HL-60 (cell line): ENCODE results near the gene MPRIP.

Experiments
- CTCF ChIP-seq: IDR thresholded peaks from one replicate; pipeline ENCODE4 v1.5.1; 2011; ENCODE audit warnings: low read length, control low read depth, inconsistent platforms; ENCODE audit not compliant: insufficient read depth
- GABPA ChIP-seq: IDR thresholded peaks from 2 replicates; pipeline ENCODE4 v1.6.1; 2012; ENCODE audit warnings: low read depth
- POLR2AphosphoS5 ChIP-seq: IDR thresholded peaks from 2 replicates; pipeline ENCODE4 v1.6.1; 2012; ENCODE audit warnings: low read depth
- REST ChIP-seq: IDR thresholded peaks from 2 replicates; pipeline ENCODE4 v1.6.1; 2012; ENCODE audit warnings: low read depth; ENCODE audit not compliant: insufficient replicate concordance

GRCh38 chr17:17156511-17156910 lies 114.3 kb downstream of the MPRIP start:
- TF ChIP-seq REST (no peak), CTCF (no peak), POLR2AphosphoS5 (no peak), GABPA (no peak)
